HG02678 (cell line): Measurements from ENCODE around the gene MLIP.

Experiments
- ATAC-seq: cut with Tn5 transposase; IDR thresholded peaks from one replicate; pipeline ENCODE4 v1.9.1; 2021; ENCODE audit warnings: mild to moderate bottlenecking, moderate library complexity; ENCODE audit not compliant: unreplicated experiment

MLIP gene

DNA sequence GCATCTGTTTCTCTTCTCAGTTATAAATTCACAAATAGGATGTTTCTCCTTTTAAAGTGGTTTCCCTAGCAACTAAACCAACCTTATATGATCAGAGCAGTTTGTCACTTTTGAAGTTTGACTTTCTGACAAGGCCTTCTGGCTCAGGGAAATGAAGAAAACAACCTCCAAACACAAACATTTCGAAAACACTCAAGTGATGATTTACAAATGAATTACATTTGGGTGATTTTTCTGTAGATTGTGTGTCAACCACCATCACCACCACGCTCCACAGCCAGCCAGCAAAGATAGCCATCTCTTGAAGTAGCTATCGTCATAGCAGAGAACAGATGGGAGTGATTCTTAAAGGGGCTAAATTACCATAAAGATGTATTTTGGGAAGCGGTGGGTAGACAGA lies 16.5 kb upstream of the MLIP start:
- ATAC-seq, result no peak

GRCh38 chr6:54095723-54096122 lies 15.5 kb upstream of the MLIP start:
- ATAC-seq, result no peak

DNA sequence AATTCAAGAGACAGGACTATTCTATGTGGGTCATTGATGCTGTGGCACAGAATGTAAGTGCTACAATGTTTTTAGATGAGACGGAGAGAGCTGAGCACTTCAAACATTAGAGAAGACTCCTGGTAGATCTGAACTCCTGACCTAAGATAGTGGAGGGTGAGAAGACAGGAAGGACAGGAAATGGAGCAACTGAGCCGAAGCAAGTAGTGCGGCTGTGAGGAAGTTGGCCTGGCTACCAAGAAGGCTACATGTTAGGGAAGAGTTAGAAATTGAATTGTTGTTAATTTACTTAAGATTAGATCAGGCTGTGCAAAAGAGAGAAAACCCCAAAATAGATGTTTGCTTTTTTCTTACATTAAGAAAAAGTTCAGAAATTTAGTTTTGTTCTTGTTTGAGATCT lies 14.4 kb upstream of the MLIP start:
- ATAC-seq, result no peak

DNA sequence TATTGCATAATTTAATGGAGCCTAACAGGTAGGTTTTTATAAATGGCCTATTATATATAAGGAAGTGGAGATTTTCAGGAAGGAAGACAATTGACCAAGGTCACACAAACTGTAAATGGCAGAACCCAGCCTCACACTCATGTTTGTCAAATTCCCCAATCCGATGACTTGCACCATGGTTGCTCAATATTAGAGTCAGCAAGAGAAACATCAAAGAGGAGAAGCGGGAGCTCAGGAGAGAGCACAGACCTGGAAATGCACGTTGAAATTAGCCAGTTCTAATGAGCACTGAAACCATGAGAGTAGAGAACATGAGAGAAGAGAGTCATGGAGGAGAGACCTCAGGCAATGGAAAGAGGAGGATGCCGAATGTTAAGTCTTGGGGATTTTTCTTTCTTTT lies 13.5 kb upstream of the MLIP start:
- no peak for ATAC-seq

GRCh38 chr6:54098450-54099044 lies 12.7 kb upstream of the MLIP start:
- no peak for ATAC-seq

DNA sequence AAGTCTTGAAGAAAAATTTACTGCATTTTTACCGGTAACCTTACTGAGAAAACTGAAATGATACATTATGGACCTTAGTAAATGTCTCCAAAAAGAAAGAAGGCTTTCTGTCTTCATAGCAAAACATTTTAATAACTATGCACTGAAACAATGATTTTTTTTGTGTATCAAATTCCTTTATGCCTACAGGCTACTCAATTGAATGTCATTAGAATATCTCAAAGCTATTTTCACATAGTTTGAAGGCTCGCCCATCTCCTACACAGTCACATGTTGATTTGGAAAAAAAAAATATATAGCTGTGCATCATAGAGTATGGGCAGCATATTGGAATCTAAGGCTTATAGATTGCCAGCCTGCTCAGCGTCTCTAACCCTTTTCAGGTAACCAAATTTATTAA lies 12.0 kb upstream of the MLIP start:
- ATAC-seq, result no peak

DNA sequence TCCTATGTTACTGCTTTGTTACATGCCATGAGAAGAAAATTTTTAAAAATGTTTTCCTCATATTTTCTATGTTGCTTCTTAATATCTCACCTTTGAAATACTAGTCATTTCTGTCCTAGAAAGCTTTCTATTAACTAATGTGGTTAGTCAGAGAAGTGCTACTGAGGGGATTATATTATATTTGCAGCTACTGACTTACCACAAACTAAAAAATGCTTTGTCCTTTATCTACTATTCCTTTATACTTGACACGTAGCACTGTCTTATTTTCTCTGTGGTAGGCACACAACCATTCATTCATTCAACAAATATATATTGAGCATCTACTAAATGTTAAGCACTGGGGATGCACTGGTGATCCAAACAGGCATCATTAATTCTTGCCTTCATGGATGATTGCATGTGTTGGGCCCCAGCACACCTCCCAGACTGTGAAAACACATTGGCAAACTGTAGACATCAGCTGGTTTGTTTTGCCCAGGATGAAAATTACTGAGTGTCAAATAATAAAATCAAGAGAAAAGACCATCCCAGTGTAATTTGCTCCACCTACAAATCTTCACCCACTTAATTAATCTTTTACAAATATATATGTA lies 10.7 kb upstream of the MLIP start:
- ATAC-seq, result peak; percentile 85

DNA sequence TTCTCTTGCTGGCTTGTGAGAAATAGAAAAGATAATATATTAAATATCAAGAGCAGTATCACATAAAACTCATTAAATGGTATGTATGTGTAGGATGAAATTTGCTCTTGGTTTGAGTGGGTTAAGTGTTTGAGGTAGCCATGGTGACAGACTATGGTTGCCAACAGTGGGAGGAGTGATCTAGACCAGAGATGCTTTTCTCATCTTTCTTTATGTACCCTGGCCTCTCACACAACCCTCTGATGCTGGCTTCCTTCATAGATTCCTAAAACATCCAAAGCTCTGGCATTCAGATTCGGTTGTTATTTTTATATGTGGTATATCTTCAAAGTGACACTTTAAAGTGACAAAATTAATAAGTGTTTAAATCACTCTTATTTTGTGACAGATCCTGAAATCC lies 9.0 kb upstream of the MLIP start:
- no peak for ATAC-seq

- no peak for ATAC-seq
These were observed 7.7 kb upstream of the MLIP start for GRCh38 chr6:54103497-54103896.

- ATAC-seq, result no peak
These were observed 4.5 kb upstream of the MLIP start for GRCh38 chr6:54106727-54107126.

DNA sequence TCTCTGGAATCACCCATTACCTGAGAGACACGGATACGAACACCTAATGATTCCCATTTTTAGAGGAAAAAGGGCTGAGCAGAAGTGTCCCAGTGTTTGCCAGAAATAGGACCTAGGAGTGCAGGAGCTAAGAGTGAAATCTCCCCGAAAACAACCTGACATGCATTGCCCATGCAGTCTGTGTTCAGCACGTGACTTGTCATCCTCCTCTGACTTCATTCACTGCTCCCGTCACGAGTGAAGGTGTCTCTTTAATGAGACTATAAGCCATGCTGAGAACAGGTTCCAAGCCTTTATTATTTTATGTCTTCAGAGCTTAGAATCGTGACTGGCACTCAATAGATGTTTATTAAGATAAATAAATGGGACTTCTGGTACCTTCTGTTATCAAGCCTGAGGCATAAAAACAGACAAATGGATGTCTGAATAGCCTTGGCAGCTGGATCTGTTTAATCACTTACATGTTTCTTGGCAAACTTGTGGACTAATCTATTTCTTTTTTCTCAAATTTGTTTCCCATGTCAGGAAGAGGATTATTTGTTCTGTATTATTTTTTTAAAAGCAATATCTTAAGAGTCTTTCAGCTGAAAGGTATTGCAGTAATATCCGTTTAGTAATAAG lies 3.7 kb upstream of the MLIP start:
- no peak for ATAC-seq

GRCh38 chr6:54108271-54108670 lies 3.0 kb upstream of the MLIP start:
- ATAC-seq, result no peak

DNA sequence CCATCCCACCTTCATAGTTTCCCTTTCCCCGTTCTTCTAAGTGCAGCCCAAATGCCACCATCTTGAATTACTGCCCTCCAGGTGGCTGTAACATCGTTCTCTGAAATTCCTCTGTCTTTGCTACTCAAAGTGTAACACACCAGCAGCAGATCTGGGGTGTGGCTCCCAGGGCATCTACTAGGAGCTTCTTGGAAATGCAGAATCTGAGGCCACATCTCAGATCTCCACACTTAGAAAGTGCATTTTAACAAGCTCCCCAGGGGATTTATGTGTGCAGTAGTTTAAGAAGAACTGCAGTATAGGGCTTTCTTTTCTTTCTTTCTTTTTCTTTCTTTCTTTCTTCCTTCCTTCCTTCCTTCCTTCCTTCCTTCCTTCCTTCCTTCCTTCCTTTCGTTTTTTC lies 1.7 kb upstream of the MLIP start:
- no peak for ATAC-seq

GRCh38 chr6:54112151-54112650 lies 958 bp downstream of the MLIP start:
- ATAC-seq, result no peak

DNA sequence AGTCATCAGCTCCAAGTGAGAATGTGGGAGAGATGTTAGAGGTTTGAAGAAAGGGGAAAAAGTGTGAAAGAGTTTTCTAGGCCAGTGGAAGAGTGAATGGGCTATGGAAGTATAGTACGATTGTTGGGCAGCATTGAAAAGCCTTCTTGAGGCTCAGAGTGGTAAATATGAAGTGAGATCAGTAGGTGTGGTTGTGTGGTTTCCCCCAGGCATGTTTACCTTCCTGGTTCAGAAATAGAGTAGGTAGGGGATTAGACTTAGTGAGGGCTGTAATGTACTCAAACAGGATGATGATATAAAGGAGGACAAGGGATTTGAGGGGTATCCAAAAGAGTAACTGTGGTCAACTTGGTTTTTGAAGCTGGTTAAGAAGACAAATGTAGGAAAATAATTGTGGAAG lies 3.7 kb downstream of the MLIP start:
- ATAC-seq, result no peak

GRCh38 chr6:54115966-54116365 lies 4.7 kb downstream of the MLIP start:
- ATAC-seq, result no peak

GRCh38 chr6:54118117-54118516 lies 6.9 kb downstream of the MLIP start:
- ATAC-seq, result no peak

DNA sequence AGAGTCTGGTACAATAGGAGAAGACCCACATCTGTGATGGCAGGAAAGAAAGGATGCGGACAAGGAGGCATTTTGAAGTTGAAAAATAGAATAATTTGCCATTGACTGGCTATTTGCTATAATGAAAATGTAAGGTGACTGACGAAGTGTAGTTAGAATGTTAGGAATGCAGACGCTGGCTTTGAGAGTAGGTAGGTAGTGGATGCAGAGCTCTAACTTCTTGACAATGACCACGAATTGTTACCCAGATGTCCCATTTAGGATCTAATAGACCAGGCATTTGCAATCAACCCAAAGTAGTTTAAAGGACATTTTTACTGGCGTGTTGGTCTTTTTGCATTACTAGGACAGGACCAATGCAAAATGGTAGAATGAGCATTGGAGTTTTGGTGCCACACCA lies 14.2 kb downstream of the MLIP start:
- ATAC-seq, result no peak

GRCh38 chr6:54130179-54130578 lies 18.9 kb downstream of the MLIP start:
- no peak for ATAC-seq

- ATAC-seq, result no peak
These were observed 21.3 kb downstream of the MLIP start for GRCh38 chr6:54132587-54132986.

- ATAC-seq, result no peak
These were observed 21.9 kb downstream of the MLIP start for GRCh38 chr6:54133186-54133585.

DNA sequence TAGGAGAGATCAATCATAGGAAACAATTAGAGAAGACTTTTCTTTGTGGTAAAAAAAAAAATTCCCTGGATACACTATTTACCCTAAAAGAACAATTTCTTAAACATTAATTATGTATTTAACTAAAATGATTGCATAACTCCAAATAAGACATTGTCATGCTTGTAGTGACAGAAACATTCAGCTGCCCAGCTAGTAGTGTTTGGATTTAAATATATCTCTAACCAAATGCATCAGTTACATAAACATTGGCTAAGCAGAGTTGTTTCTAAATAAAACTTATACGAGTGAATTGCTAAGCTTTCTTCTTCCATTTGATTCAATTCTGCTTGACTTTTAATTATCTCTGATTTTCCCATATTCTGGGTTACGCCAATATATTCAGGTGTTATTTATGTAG lies 23.7 kb downstream of the MLIP start:
- ATAC-seq, result no peak
